ENCODE measurements around the gene COMMD7. TPM values are rescaled to one million over a fixed set of nuclear protein-coding genes. Genes with fewer than 3 reads are reported as not detected.

Gene COMMD7
- total and polyA plus RNA-seq, 9 of the 15 experiments (the other 6 are each of a cell fraction or from before 2014, with no cell fraction given) = 11.9 to 69.1 (median 34.7) TPM

- no peak for TF ChIP-seq ZNF232 (CRISPR knock-in tag; IDR thresholded peaks at IDR 0.05)
- TF ChIP-seq NCOA2 (IDR thresholded peaks at IDR 0.05; ENCODE audit: partially characterized antibody in 2 of 2) = no peak
- TF ChIP-seq ATF7 (IDR thresholded peaks at IDR 0.05) = peak; percentile 56; the same call in 1 of the 2 replicates
- TF ChIP-seq UBTF (IDR thresholded peaks at IDR 0.05; ENCODE audit: borderline replicate concordance in 1 of 2, low read depth in 2 of 2, low read length in 2 of 2) = peak; percentile 90 to 96
- peak; percentile 45 for TF ChIP-seq GABPA (tag; conservative IDR thresholded peaks at IDR 0.05; ENCODE audit: low read depth)
- TF ChIP-seq ZNF76 (CRISPR knock-in tag; IDR thresholded peaks at IDR 0.05; ENCODE audit: borderline replicate concordance) = no peak
- no peak for TF ChIP-seq ZNF699 (CRISPR knock-in tag; IDR thresholded peaks at IDR 0.05; ENCODE audit: insufficient replicate concordance)
- TF ChIP-seq CBX5 (IDR thresholded peaks at IDR 0.05; ENCODE audit: borderline replicate concordance, low read depth) = no peak
- TF ChIP-seq HCFC1 (IDR thresholded peaks at IDR 0.05; ENCODE audit: low read depth, low read length) = peak; percentile 51; the same call in 1 of the 2 replicates
- peak; percentile 72; the same call in 1 of the 2 replicates for TF ChIP-seq PHF8 (IDR thresholded peaks at IDR 0.05; ENCODE audit: borderline replicate concordance, low read length)
- peak; percentile 39; the same call in 1 of the 2 replicates for TF ChIP-seq ZNF24 (IDR thresholded peaks at IDR 0.05)
- peak; percentile 84 for TF ChIP-seq RBBP5 (IDR thresholded peaks at IDR 0.05; ENCODE audit: borderline replicate concordance, insufficient read depth, low read length, poor library complexity, severe bottlenecking)
- 0 out of 2 replicates have a peak, but pooled peaks have one; percentile 44 for TF ChIP-seq BRD4 (IDR thresholded peaks at IDR 0.05)
- peak; percentile 52; the same call in 1 of the 2 replicates for TF ChIP-seq TFAP4 (CRISPR knock-in tag; IDR thresholded peaks at IDR 0.05; ENCODE audit: borderline replicate concordance)
- no peak for TF ChIP-seq ZNF184 (CRISPR knock-in tag; IDR thresholded peaks at IDR 0.05)
- TF ChIP-seq EP300 (IDR thresholded peaks at IDR 0.05; ENCODE audit: low read length) = peak; percentile 77; the same call in 1 of the 2 replicates
- TF ChIP-seq BCOR (IDR thresholded peaks at IDR 0.05) = peak; percentile 77
- TF ChIP-seq NR2C2 (CRISPR knock-in tag; IDR thresholded peaks at IDR 0.05) = no peak
- peak; percentile 28; the same call in 1 of the 2 replicates for TF ChIP-seq NR2C2 (tag; IDR thresholded peaks at IDR 0.05)
- TF ChIP-seq MTA3 (IDR thresholded peaks at IDR 0.05; ENCODE audit: borderline replicate concordance) = peak; percentile 78
- peak; percentile 75 for TF ChIP-seq VEZF1 (CRISPR knock-in tag; IDR thresholded peaks at IDR 0.05)
- TF ChIP-seq ESRRA (IDR thresholded peaks at IDR 0.05; ENCODE audit: borderline replicate concordance, low read depth) = peak; percentile 17; the same call in 1 of the 2 replicates
These were observed at the start of gene COMMD7 (continued) for GRCh38 chr20:32743237-32744112.
